Parathyroid adenoma (tissue), 2 donors: Measurements from ENCODE around the gene NPHS1.
"Not testable (repeated sequence)": the region's sequence is repeated elsewhere in the genome, so short reads cannot be mapped to it uniquely, and the experiment has no call there.

ENCODE experiments used
- H2AFZ ChIP-seq: fragments of 300-600 bp; sonication (generic); one replicate; pipeline ENCODE4 v1.7.0; 2017; ENCODE audit warnings: antibody characterized with exemption, mild to moderate bottlenecking
- H3K27ac ChIP-seq: fragments of 300-600 bp; sonication (generic); one replicate; pipeline ENCODE4 v1.7.0; 2017
- H3K27me3 ChIP-seq: fragments of 300-600 bp; sonication (generic); one replicate; pipeline ENCODE4 v1.7.0; 2017; ENCODE audit warnings: low read length; ENCODE audit not compliant: control insufficient read depth, insufficient read depth
- H3K36me3 ChIP-seq: fragments of 300-600 bp; sonication (generic); one replicate; pipeline ENCODE4 v1.7.0; 2017; ENCODE audit warnings: low read length; ENCODE audit not compliant: control insufficient read depth, insufficient read depth
- H3K4me1 ChIP-seq: fragments of 300-600 bp; sonication (generic); one replicate; pipeline ENCODE4 v1.7.0; 2017; ENCODE audit warnings: control low read depth
- H3K4me2 ChIP-seq: fragments of 300-600 bp; sonication (generic); one replicate; pipeline ENCODE4 v1.7.0; 2017; ENCODE audit warnings: low read length
- H3K4me3 ChIP-seq: fragments of 300-600 bp; sonication (generic); one replicate; pipeline ENCODE4 v1.7.0; 2017; ENCODE audit warnings: low read depth, low read length
- H3K79me2 ChIP-seq: fragments of 300-600 bp; sonication (generic); one replicate; pipeline ENCODE4 v1.7.0; 2017; ENCODE audit warnings: control low read depth
- H3K9ac ChIP-seq: fragments of 300-600 bp; sonication (generic); one replicate; pipeline ENCODE4 v1.7.0; 2017; ENCODE audit warnings: mild to moderate bottlenecking
- H3K9me3 ChIP-seq: fragments of 300-600 bp; sonication (generic); one replicate; pipeline ENCODE4 v1.7.0; 2017; ENCODE audit warnings: low read length; ENCODE audit not compliant: control insufficient read depth
- CTCF ChIP-seq: fragments of 300-600 bp; sonication (generic); IDR thresholded peaks from one replicate; pipeline ENCODE4 v1.7.0; 2017; ENCODE audit warnings: antibody characterized with exemption, mild to moderate bottlenecking
- donor health status: primary hyperparathyroidism.

The NPHS1 gene

GRCh38 chr19:35897706-35898451 lies 45.6 kb upstream of the NPHS1 start:
- H3K27me3 ChIP-seq = no peaks in the 10 kb centered on the region
- H3K9me3 ChIP-seq = no peaks in the 10 kb centered on the region
- TF ChIP-seq CTCF = no peak
- no peaks in the 10 kb centered on the region for H3K79me2 ChIP-seq
- peak overlapping the region; percentile 73 for H3K4me3 ChIP-seq
- peak overlapping the region; percentile 97 for H2AFZ ChIP-seq
- H3K9ac ChIP-seq = no peak overlapping the region
- H3K27ac ChIP-seq = peak overlapping the region; percentile 81
- peak overlapping the region; percentile 99 for H3K4me2 ChIP-seq
- peaks cover 10% of the 10 kb centered on the region for H3K4me1 ChIP-seq
- no peaks in the 10 kb centered on the region for H3K36me3 ChIP-seq

GRCh38 chr19:35896643-35897040 lies 44.3 kb upstream of the NPHS1 start:
- H3K9me3 ChIP-seq = no peaks in the 10 kb centered on the region
- no peaks in the 10 kb centered on the region for H3K79me2 ChIP-seq
- H3K4me3 ChIP-seq = no peak overlapping the region
- no peak overlapping the region for H3K4me2 ChIP-seq
- H3K9ac ChIP-seq = no peak overlapping the region
- peaks cover 9% of the 10 kb centered on the region for H3K4me1 ChIP-seq
- H3K36me3 ChIP-seq = no peaks in the 10 kb centered on the region
- H3K27me3 ChIP-seq = no peaks in the 10 kb centered on the region
- H2AFZ ChIP-seq = no peak overlapping the region
- TF ChIP-seq CTCF = no peak
- H3K27ac ChIP-seq = no peak overlapping the region

- no peaks in the 10 kb centered on the region for H3K9me3 ChIP-seq
- H2AFZ ChIP-seq = no peak overlapping the region
- H3K4me2 ChIP-seq = no peak overlapping the region
- no peak overlapping the region for H3K4me3 ChIP-seq
- peaks cover 9% of the 10 kb centered on the region for H3K4me1 ChIP-seq
- H3K27me3 ChIP-seq = no peaks in the 10 kb centered on the region
- TF ChIP-seq CTCF = no peak
- H3K36me3 ChIP-seq = no peaks in the 10 kb centered on the region
- no peaks in the 10 kb centered on the region for H3K79me2 ChIP-seq
- no peak overlapping the region for H3K27ac ChIP-seq
- H3K9ac ChIP-seq = no peak overlapping the region
Observed at GRCh38 chr19:35895911-35896642, 43.8 kb upstream of the NPHS1 start.

- no peak for TF ChIP-seq CTCF
- no peaks in the 10 kb centered on the region for H3K36me3 ChIP-seq
Observed at GRCh38 chr19:35894342-35894741, 42.0 kb upstream of the NPHS1 start.

GRCh38 chr19:35891819-35892218 lies 39.5 kb upstream of the NPHS1 start:
- H3K9me3 ChIP-seq, H3K4me1 ChIP-seq, H3K4me3 ChIP-seq, H3K27ac ChIP-seq, H3K4me2 ChIP-seq, H3K9ac ChIP-seq, H3K36me3 ChIP-seq, H2AFZ ChIP-seq, H3K79me2 ChIP-seq, H3K27me3 ChIP-seq: not testable (repeated sequence)

More at GRCh38 chr19:35894342-35894741, 42.0 kb upstream of the NPHS1 start:
- Histone ChIP-seq H3K4me3 (no peak overlapping the region), H2AFZ (no peak overlapping the region), H3K4me2 (no peak overlapping the region), H3K79me2 (no peaks in the 10 kb centered on the region), H3K9ac (no peak overlapping the region), H3K9me3 (no peaks in the 10 kb centered on the region), H3K27me3 (no peaks in the 10 kb centered on the region), H3K27ac (no peak overlapping the region), H3K4me1 (peaks cover 9% of the 10 kb centered on the region)
